ENCODE data around the gene SKIC8.

- TF ChIP-seq CTCF (IDR thresholded peaks at IDR 0.05; ENCODE audit: low read length) (no peak), EZH2 (IDR thresholded peaks at IDR 0.05; ENCODE audit: borderline replicate concordance, low read length) (no peak)
Observed at GRCh38 chr15:78266806-78267205, 32.6 kb downstream of the SKIC8 start.

Data from OCI-LY1 (cell line).